ENCODE results near the gene CISD3. TPM values are rescaled to one million over a fixed set of nuclear protein-coding genes. Genes with fewer than 3 reads are reported as not detected.

CISD3 gene
- total and polyA plus RNA-seq, 2 of the 8 experiments (the other 6 are each of a cell fraction or from before 2014, with no cell fraction given): 9.4 to 11.1 TPM

- TF ChIP-seq POLR2A (IDR thresholded peaks at IDR 0.05; ENCODE audit: control extremely low read depth in 1 of 2, low read depth in 2 of 2, low read length in 2 of 2): peak in 1 of 2 experiments; percentile 77; a peak in 1 of 3 replicates
- no peak for TF ChIP-seq CHD7 (IDR thresholded peaks at IDR 0.05; ENCODE audit: insufficient replicate concordance, low read length)
- no peak; a peak in 1 of 4 replicates for TF ChIP-seq HDAC2 (IDR thresholded peaks at IDR 0.05; ENCODE audit: borderline replicate concordance in 1 of 2, low read depth in 2 of 2, low read length in 2 of 2)
- no peak for TF ChIP-seq SIRT6 (IDR thresholded peaks at IDR 0.05; ENCODE audit: low read length)
- no peak for TF ChIP-seq SP1 (IDR thresholded peaks at IDR 0.05; ENCODE audit: low read depth, low read length)
- TF ChIP-seq GABPA (IDR thresholded peaks at IDR 0.05; ENCODE audit: borderline replicate concordance, insufficient read depth, low read length): peak; percentile 79; the same call in 1 of the 2 replicates
- peak; percentile 16 for TF ChIP-seq TAF7 (optimal IDR thresholded peaks at IDR 0.05; ENCODE audit: borderline replicate concordance, low read depth, low read length)
- TF ChIP-seq SAP30 (IDR thresholded peaks at IDR 0.05; ENCODE audit: insufficient read depth, insufficient replicate concordance, low read length): peak; percentile 14
- TF ChIP-seq CEBPB (IDR thresholded peaks at IDR 0.05; ENCODE audit: low read depth, low read length): no peak
- no peak for TF ChIP-seq CBX5 (IDR thresholded peaks at IDR 0.05; ENCODE audit: low read depth, low read length)
Measured at GRCh38 chr17:38749223-38750043, 19.3 kb downstream of the CISD3 start (continued).

All from H1 (cell line).